NOMO-1 treated with dmso at 0.1 percent for 144 hours (cell line): ENCODE measurements around the gene HTR1D.
"Not testable (repeated sequence)": the region's sequence is repeated elsewhere in the genome, so short reads cannot be mapped to it uniquely, and the experiment has no call there.

Experiments used
- DNase-seq: peaks from one replicate; lab custom pipeline; 2025; ENCODE audit not compliant: unreplicated experiment; lab: John Stamatoyannopoulos, UW

The HTR1D gene

GRCh38 chr1:23217421-23218115, at the start of gene HTR1D:
HTR1D (minus strand) TSS chr1:23217502; CDS start chr1:23194219, 23,283 bp downstream.
- no peak for DNase-seq

GRCh38 chr1:23263380-23263887, 46.1 kb upstream of the HTR1D start:
- DNase-seq: no peak

- not testable (repeated sequence) for DNase-seq
These were observed 40.8 kb upstream of the HTR1D start for GRCh38 chr1:23258082-23258481.

GRCh38 chr1:23257371-23257770, 40.1 kb upstream of the HTR1D start:
- DNase-seq: not testable (repeated sequence)

GRCh38 chr1:23254584-23254983, 37.3 kb upstream of the HTR1D start:
- no peak for DNase-seq

- DNase-seq: no peak
These were observed 34.5 kb upstream of the HTR1D start for GRCh38 chr1:23251812-23252211.

GRCh38 chr1:23249787-23250454, 32.6 kb upstream of the HTR1D start:
- DNase-seq: no peak

GRCh38 chr1:23247276-23247675, 30.0 kb upstream of the HTR1D start:
- no peak for DNase-seq

- no peak for DNase-seq
These were observed 29.0 kb upstream of the HTR1D start for GRCh38 chr1:23246274-23246673.

- DNase-seq: no peak
These were observed 27.0 kb upstream of the HTR1D start for GRCh38 chr1:23244256-23244761.

GRCh38 chr1:23242414-23242813, 25.1 kb upstream of the HTR1D start:
- no peak for DNase-seq

GRCh38 chr1:23239638-23240295, 22.5 kb upstream of the HTR1D start:
- no peak for DNase-seq

GRCh38 chr1:23238565-23238964, 21.3 kb upstream of the HTR1D start:
- DNase-seq: no peak

- DNase-seq: no peak
These were observed 20.2 kb upstream of the HTR1D start for GRCh38 chr1:23237508-23237907.

GRCh38 chr1:23227806-23228205, 10.5 kb upstream of the HTR1D start:
- DNase-seq: no peak

GRCh38 chr1:23224739-23225648, 7.7 kb upstream of the HTR1D start:
- no peak for DNase-seq

- not testable (repeated sequence) for DNase-seq
These were observed 6.7 kb upstream of the HTR1D start for GRCh38 chr1:23223963-23224362.

- not testable (repeated sequence) for DNase-seq
These were observed 6.2 kb upstream of the HTR1D start for GRCh38 chr1:23223490-23223951.

GRCh38 chr1:23222742-23223141, 5.4 kb upstream of the HTR1D start:
- no peak for DNase-seq

- DNase-seq: no peak
These were observed 5.0 kb upstream of the HTR1D start for GRCh38 chr1:23222331-23222730.

GRCh38 chr1:23221107-23221506, 3.8 kb upstream of the HTR1D start:
- no peak for DNase-seq
